K562 (cell line): ENCODE results near the gene ST7. TPM values are rescaled to one million over a fixed set of nuclear protein-coding genes. Genes with fewer than 3 reads are reported as not detected.

Experiments
- ATAC-seq: fragments of 200-7000 bp; cut with Tn5 transposase; 3 replicates; pipeline ENCODE4 v1.9.1; 2020; ENCODE audit warnings: moderate library complexity
- BruUV-seq: library from RNA; stranded (reverse); fragments of 400-500 nt; replicated peaks from 2 replicates; lab custom pipeline; 2021; lab: Mats Ljungman, UMichigan
- CTCF ChIA-PET: fragments of 300-600 bp; formaldehyde crosslinking; extraction: SDS; loops from one replicate; lab custom pipeline; 2021; ENCODE audit warnings: low intra/inter-chr PET ratio; lab: Yijun Ruan, JAX
- POLR2A ChIA-PET: fragments of 300-600, 350-650 bp; sonication (Branson Sonifier 250); formaldehyde crosslinking; extraction: SDS; loops from one replicate; lab custom pipeline; 2021; ENCODE audit warnings: antibody characterized with exemption, inconsistent platforms; lab: Yijun Ruan, JAX
- DNase-seq, 4 experiments: peaks; one replicate each; pipeline versions ENCODE4 v3.0.0 to v3.0.0-alpha.2; 2011 to 2018; ENCODE audit warnings: low spot score in 3 of 4, mixed read lengths in 3 of 4; ENCODE audit errors: extremely low read depth in 1 of 4
- FAIRE-seq: peaks from 2 replicates; lab custom pipeline; 2011; peaks lifted over from hg19 to GRCh38; lab: Jason Lieb, UNC
- H2AFZ ChIP-seq: 2 replicates; pipeline ENCODE4 v1.6.0; 2011; ENCODE audit warnings: low read depth, low read length, control low read depth, inconsistent platforms
- H3K27ac ChIP-seq: fragments of 200-600 bp; 3 replicates; pipeline ENCODE4 v1.8.0; 2011; ENCODE audit warnings: low read depth, mild to moderate bottlenecking, control low read depth, inconsistent platforms, low read length, moderate library complexity, mixed read lengths; ENCODE audit errors: extremely low read depth
- H3K27me3 ChIP-seq, 2 experiments: fragments of 300-600 bp in 1 of 2; 2 replicates in 1 of 2; 3 replicates in 1 of 2; pipeline versions ENCODE4 v1.6.0 to v1.8.0; 2011; ENCODE audit warnings: inconsistent platforms in 2 of 2, low read length in 2 of 2, mild to moderate bottlenecking in 1 of 2, mixed read lengths in 1 of 2, moderate library complexity in 1 of 2; ENCODE audit not compliant: control insufficient read depth in 2 of 2, insufficient read depth in 2 of 2
- H3K36me3 ChIP-seq: fragments of 300-600 bp; 3 replicates; pipeline ENCODE4 v1.8.0; 2011; ENCODE audit warnings: mild to moderate bottlenecking, low read length, inconsistent platforms; ENCODE audit not compliant: control insufficient read depth, insufficient read depth
- H3K4me1 ChIP-seq, 2 experiments: fragments of 200-600 bp in 1 of 2; replicated peaks in 1 of 2; 2 replicates in 1 of 2; 3 replicates in 1 of 2; pipeline versions ENCODE4 v1.5.1 to v1.8.0; 2011; ENCODE audit warnings: inconsistent platforms in 2 of 2, low read length in 2 of 2, mild to moderate bottlenecking in 1 of 2, mixed read lengths in 1 of 2, moderate library complexity in 1 of 2; ENCODE audit not compliant: control insufficient read depth in 2 of 2, insufficient read depth in 2 of 2
- H3K4me2 ChIP-seq: 2 replicates; pipeline ENCODE4 v1.6.1; 2011; ENCODE audit warnings: low read length, control low read depth, inconsistent platforms, mixed read lengths; ENCODE audit not compliant: insufficient read depth
- H3K4me3 ChIP-seq: fragments of 200-600 bp; sonication (generic), shearing (Covaris generic); 2 replicates; pipeline ENCODE4 v1.5.1; 2016; ENCODE audit warnings: control low read depth, inconsistent platforms
- H3K79me2 ChIP-seq: fragments of 200-600 bp; 3 replicates; pipeline ENCODE4 v1.8.0; 2011; ENCODE audit warnings: low read length, inconsistent platforms; ENCODE audit not compliant: control insufficient read depth, insufficient read depth
- H3K9ac ChIP-seq, 2 experiments: 2 replicates each; pipeline versions ENCODE4 v1.6.0 to v1.6.1; 2011; ENCODE audit warnings: low read depth in 2 of 2, low read length in 2 of 2, control low read depth in 1 of 2, inconsistent platforms in 1 of 2, mild to moderate bottlenecking in 1 of 2, mixed read lengths in 1 of 2; ENCODE audit not compliant: insufficient read depth in 1 of 2
- H3K9me1 ChIP-seq: one replicate; pipeline ENCODE4 v1.6.0; 2011; ENCODE audit warnings: inconsistent platforms, mild to moderate bottlenecking, low read length, moderate library complexity; ENCODE audit not compliant: control insufficient read depth, insufficient read depth
- H3K9me3 ChIP-seq: replicated peaks from 2 replicates; pipeline ENCODE4 v1.5.1; 2011; ENCODE audit warnings: low read depth, low read length, inconsistent platforms; ENCODE audit not compliant: control insufficient read depth, insufficient read depth
- H4K20me1 ChIP-seq: replicated peaks from 2 replicates; pipeline ENCODE4 v1.6.1; 2011; ENCODE audit warnings: low read length, inconsistent platforms, mixed read lengths; ENCODE audit not compliant: control insufficient read depth, insufficient read depth
- GABPA ChIP-seq: fragments of 200-800 bp; sonication (Bioruptor generic); conservative IDR thresholded peaks from 2 replicates; pipeline ENCODE4 v1.6.1; 2016; ENCODE audit warnings: low read depth, missing genetic modification characterization, missing compliant biosample characterization
- OTX1 ChIP-seq: fragments of 450-650 bp; formaldehyde crosslinking; IDR thresholded peaks from 2 replicates; pipeline ENCODE4 v1.4.0; 2022; ENCODE audit warnings: mild to moderate bottlenecking
- TCF7L2 ChIP-seq: fragments of 150-350 bp; IDR thresholded peaks from 2 replicates; pipeline ENCODE4 v1.6.1; 2016; ENCODE audit warnings: low read depth, mild to moderate bottlenecking, low read length, moderate library complexity
- ZNF384 ChIP-seq: IDR thresholded peaks from 2 replicates; pipeline ENCODE4 v1.6.1; 2012; ENCODE audit warnings: low read depth, low read length, improper control_type of control experiment
- ZNF717 ChIP-seq: fragments of 250-450 bp; sonication (Bioruptor Pico); IDR thresholded peaks from 2 replicates; pipeline ENCODE4 v1.5.0; 2021
- ZNF77 ChIP-seq: fragments of 250-450 bp; sonication (Bioruptor Pico); IDR thresholded peaks from 2 replicates; pipeline ENCODE4 v1.5.0; 2020
- WGBS: fragments of 100-300 bp; shearing (Covaris generic); methylation state at CpG from one replicate; pipeline ENCODE4 v1.1.6; 2016; ENCODE audit warnings: low coverage, mixed read lengths; ENCODE audit not compliant: insufficient coverage; ENCODE audit errors: missing lambda C conversion rate; 5-methylcytosine and 5-hydroxymethylcytosine counted together
- in situ Hi-C: fragments of 300-500 bp; cut with MboI; formaldehyde crosslinking; loops from 4 replicates; pipeline ENCODE4 v1.15.0; 2018; ENCODE audit warnings: inconsistent platforms, mixed read lengths
- intact Hi-C: fragments of 100-400 bp; cut with micrococcal nuclease; formaldehyde crosslinking; loops from 2 replicates; pipeline ENCODE4 v1.14.2; 2022
- polyA plus RNA-seq, 8 experiments: library from polyadenylated mRNA; depleted of rRNA in 4 of 8; stranded (reverse) in 5 of 8; unstranded in 3 of 8; fragments of >200 nt; fragmentation: Nextera tagmentation in 2 of 8; fragmentation: Illumina TruSeq in 1 of 8; extraction: Ambion mirVana in 2 of 8; extraction: Trizol in 1 of 8; gene quantifications; 2 replicates each; pipeline versions ENCODE4 v1.2.1 to v1.2.3, GENCODE V29; 2011 to 2014; ENCODE audit warnings: inconsistent platforms in 1 of 8, missing spikeins in 1 of 8
- total RNA-seq, 7 experiments: library from RNA; depleted of rRNA in 6 of 7; stranded (reverse); fragments of >200 nt in 6 of 7; fragmentation: Illumina TruSeq in 2 of 7; extraction: Trizol in 2 of 7; gene quantifications; 2 replicates each; pipeline versions ENCODE4 v1.2.1 to v1.2.3, GENCODE V29; 2011 to 2021; ENCODE audit warnings: low replicate concordance in 1 of 7
- TF ChIP-seq, protein P1 (sequence below), 2 experiments: fragments of 450-650 bp; conservative IDR thresholded peaks; 2 replicates each; pipeline ENCODE4 v1.6.1; 2017; ENCODE audit warnings: mild to moderate bottlenecking in 2 of 2, moderate library complexity in 2 of 2

Gene ST7
- total and polyA plus RNA-seq, 9 of the 15 experiments (the other 6 are each of a cell fraction or from before 2014, with no cell fraction given): 23.9 to 56.3 (median 36.9) TPM

DNA sequence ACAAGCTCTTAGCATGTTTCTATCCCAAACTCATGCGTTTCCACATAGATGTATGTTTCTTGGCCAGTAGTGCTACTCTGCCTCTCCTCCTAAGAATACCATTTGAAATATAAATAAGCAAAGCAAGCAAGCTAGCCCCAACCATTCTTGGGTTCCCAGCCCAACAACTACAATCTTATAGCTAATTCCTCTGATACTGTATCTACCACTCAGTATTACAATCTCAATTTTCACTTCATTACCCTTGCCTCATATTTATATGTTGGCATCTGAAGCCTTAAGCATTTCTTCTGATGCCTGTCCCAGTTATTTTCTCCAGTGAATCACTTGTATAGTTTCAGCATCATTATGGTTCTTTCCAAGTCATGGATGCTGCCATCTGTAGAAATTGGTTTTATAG, 181.1 kb downstream of the ST7 start:
- no peak for FAIRE-seq
- WGBS: 88% methylated on average over 1 of the region's 1 CpG
- in situ Hi-C loops: no loop called here

More for the DNA sequence above, 181.1 kb downstream of the ST7 start:
- Histone ChIP-seq H4K20me1 (no peaks in the 10 kb centered on the region), H3K9ac (no peak overlapping the region), H3K27ac (no peak overlapping the region), H3K27me3 (no peaks in the 10 kb centered on the region), H3K4me2 (no peak overlapping the region), H3K4me1 (no peaks in the 10 kb centered on the region), H3K4me3 (no peak overlapping the region), H2AFZ (no peak overlapping the region), H3K9me3 (no peaks in the 10 kb centered on the region), H3K79me2 (no peaks in the 10 kb centered on the region), H3K36me3 (peaks cover 87% of the 10 kb centered on the region), H3K9me1 (no peaks in the 10 kb centered on the region)
- TF ChIP-seq GABPA (tag) (no peak), ZNF384 (no peak), ZNF77 (no peak), TCF7L2 (no peak), ZNF717 (CRISPR knock-in tag) (no peak), OTX1 (no peak)
- TF ChIP-seq, protein P1, sequence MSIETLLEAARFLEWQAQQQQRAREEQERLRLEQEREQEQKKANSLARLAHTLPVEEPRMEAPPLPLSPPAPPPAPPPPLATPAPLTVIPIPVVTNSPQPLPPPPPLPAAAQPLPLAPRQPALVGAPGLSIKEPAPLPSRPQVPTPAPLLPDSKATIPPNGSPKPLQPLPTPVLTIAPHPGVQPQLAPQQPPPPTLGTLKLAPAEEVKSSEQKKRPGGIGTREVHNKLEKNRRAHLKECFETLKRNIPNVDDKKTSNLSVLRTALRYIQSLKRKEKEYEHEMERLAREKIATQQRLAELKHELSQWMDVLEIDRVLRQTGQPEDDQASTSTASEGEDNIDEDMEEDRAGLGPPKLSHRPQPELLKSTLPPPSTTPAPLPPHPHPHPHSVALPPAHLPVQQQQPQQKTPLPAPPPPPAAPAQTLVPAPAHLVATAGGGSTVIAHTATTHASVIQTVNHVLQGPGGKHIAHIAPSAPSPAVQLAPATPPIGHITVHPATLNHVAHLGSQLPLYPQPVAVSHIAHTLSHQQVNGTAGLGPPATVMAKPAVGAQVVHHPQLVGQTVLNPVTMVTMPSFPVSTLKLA (conservative IDR thresholded peaks at IDR 0.05): no peak
- no TSS peak for BruUV-seq
- no peak for ATAC-seq
- ChIA-PET POLR2A (interaction anchor here (1.1 to 3.3 kb wide), 4 partner anchors 9 to 206 kb away, joined by 3 to 11 read pairs (median 6); no protein-coding TSS in a partner anchor), CTCF (no interaction called here)
- intact Hi-C loops: no loop called here
- no peak for DNase-seq
